Ramos (cell line): Measurements from ENCODE around the gene MBNL2.

Source experiments
- in situ Hi-C: fragments of 300-500 bp; cut with MboI; formaldehyde crosslinking; loops from one replicate; pipeline ENCODE4 v1.14.3; 2022; ENCODE audit warnings: low sequenced_read_pairs; ENCODE audit not compliant: unreplicated experiment

Gene MBNL2

DNA sequence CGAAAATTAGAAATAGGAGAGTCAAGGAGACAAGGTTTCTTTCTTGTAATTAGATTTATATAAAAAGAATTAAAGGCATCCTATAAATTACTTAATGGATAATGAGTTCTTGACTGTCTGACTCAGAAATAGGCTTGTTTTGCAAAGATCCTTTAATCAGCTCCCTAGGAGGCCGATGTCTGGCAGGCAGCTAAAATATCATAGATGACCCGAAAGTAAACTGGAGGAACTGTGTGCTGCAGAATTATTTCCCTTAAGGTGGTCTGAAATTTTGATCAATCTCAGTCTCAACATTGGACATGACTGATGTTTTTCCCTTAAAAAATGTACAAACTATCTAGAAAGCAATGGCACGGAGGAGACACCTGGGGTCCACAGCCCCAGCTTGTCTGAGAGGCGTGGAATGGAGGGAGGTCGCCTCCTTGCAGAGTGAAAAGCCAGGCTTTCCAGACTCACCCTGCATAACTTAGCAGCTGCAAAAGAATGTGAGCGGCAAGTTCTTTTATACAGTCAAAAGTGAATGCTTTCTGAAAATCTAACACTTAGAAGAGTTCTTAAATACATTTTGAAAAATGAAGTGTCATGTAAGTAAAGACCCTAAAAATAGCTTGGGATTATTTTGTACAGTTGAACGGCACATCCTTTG lies 44.8 kb downstream of the MBNL2 start:
- in situ Hi-C loops, result no loop called here

- in situ Hi-C loops, result no loop called here
Measured at GRCh38 chr13:97267418-97268059, 45.4 kb downstream of the MBNL2 start.

GRCh38 chr13:97268772-97269171 lies 46.6 kb downstream of the MBNL2 start:
- in situ Hi-C loops, result no loop called here

- in situ Hi-C loops, result no loop called here
Measured at GRCh38 chr13:97269603-97270002, 47.5 kb downstream of the MBNL2 start.

DNA sequence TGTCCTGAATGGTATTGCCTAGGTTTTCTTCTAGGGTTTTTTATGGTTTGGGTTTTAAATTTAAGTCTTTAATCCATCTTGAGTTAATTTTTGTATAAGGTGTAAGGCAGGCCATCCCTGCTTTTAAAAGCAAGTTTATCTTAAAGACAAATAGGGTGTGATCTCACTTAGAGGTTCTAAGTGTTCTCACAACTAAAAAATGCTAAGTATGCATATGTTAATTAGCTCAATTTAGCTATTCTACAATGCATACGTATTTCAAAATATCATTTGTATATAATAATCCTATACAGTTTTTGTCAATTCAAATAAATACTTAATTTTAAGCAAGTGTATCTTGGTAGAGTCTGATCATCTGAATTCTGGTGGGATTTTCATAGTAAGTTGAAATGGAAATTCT lies 50.4 kb downstream of the MBNL2 start:
- in situ Hi-C loops, result no loop called here

DNA sequence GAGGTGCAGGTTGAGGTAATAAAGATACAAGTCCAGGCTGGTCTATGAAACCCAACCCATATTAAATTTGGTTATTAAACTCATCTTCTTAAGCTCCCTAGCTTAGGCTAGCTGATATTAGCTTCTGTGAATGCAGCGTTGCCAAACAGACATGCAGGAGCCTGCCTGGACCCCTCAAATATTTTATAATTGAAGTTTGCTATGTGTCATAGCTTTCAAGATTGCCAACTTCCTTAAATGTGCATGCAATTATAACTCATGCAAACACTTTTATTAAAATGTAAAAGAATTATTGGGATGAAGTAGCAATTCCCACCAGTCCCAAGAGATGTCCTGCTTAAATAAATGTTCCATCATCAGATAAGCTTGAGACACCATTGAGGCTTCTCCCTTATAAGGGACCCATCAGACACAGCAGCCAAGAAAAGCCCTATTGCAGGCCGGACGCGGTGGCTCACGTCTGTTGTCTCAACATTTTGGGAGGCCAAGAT lies 51.3 kb downstream of the MBNL2 start:
- in situ Hi-C loops, result no loop called here

- in situ Hi-C loops, result no loop called here
Measured at GRCh38 chr13:97274829-97275649, 52.9 kb downstream of the MBNL2 start.

- in situ Hi-C loops, result no loop called here
Measured at GRCh38 chr13:97275776-97276501, 53.8 kb downstream of the MBNL2 start.

- in situ Hi-C loops, result no loop called here
Measured at GRCh38 chr13:97276862-97277269, 54.7 kb downstream of the MBNL2 start.

- in situ Hi-C loops, result no loop called here
Measured at GRCh38 chr13:97278435-97279411, 56.6 kb downstream of the MBNL2 start.

DNA sequence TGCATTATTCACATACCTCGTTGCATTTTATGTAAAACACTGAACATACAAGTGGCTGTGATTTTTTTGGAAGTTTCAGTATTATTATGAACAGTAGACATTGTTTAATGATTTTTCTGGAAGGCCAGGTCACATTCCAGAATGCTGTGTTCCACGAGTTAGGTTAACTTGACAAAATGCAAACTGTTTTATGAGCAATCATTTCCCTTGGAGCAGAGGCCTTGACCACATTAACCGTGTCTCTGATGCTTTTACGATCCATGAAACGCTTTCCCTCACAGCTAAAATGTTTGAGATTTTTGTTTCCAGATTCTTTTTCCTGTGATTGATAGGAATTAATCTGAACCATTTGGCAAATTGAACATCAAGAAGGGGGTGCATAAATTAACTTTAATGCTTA lies 57.8 kb downstream of the MBNL2 start:
- in situ Hi-C loops, result no loop called here

GRCh38 chr13:97280478-97280877 lies 58.3 kb downstream of the MBNL2 start:
- in situ Hi-C loops, result no loop called here

DNA sequence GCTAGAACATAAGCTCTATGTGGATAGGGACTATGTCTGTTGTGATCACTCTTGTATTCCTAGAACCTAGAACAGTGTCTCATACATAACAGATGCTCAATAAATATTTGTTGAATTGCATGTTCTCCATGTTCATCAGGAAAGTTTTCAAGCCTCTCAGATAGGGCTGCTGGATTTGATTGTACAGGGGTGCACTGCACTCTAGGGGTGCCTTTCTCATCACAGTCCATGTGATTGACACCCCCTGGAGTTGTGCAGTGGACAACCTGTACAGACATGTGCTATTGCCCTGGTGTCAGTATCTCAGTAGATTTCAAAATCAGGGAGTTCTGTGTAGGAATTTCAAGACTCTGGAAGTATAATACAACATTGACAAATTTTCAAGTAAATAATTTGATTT lies 58.9 kb downstream of the MBNL2 start:
- in situ Hi-C loops, result no loop called here

GRCh38 chr13:97282705-97283104 lies 60.6 kb downstream of the MBNL2 start:
- in situ Hi-C loops, result no loop called here

GRCh38 chr13:97283888-97284287 lies 61.8 kb downstream of the MBNL2 start:
- in situ Hi-C loops, result no loop called here

DNA sequence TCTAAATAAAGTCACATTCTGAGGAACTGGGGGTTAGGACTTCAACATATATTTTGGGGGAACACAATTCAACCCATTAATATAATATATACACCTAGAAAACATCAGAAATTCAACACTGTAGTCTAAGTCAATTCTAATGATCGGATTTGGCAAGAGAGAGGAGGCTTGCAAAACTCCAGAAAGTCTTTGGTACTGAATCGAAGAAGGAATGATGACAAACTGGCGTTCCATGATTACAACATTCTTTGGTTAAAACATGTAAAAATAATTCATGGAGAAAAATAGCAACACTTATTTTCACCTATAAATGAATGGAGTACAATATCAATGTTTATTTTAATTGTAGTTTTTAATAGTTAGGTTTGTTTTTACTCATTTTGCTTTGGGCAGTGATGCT lies 62.4 kb downstream of the MBNL2 start:
- in situ Hi-C loops, result no loop called here

GRCh38 chr13:97285221-97285955 lies 63.3 kb downstream of the MBNL2 start:
- in situ Hi-C loops, result no loop called here

- in situ Hi-C loops, result no loop called here
Measured at GRCh38 chr13:97286317-97287046, 64.3 kb downstream of the MBNL2 start.
